ELR (cell line): ENCODE data around the gene TMEM240.
"Not testable (repeated sequence)": the region's sequence is repeated elsewhere in the genome, so short reads cannot be mapped to it uniquely, and the experiment has no call there.

Experiments
- DNase-seq: peaks from one replicate; pipeline ENCODE4 v3.0.0-alpha.2; 2015; ENCODE audit warnings: low read depth

The TMEM240 gene

GRCh38 chr1:1557688-1558087 is 17.3 kb upstream of the TMEM240 start:
- DNase-seq = not testable (repeated sequence)

- not testable (repeated sequence) for DNase-seq
Observed at GRCh38 chr1:1556961-1557360, 16.5 kb upstream of the TMEM240 start.

GRCh38 chr1:1556505-1556904 is 16.1 kb upstream of the TMEM240 start:
- DNase-seq = no peak

DNA sequence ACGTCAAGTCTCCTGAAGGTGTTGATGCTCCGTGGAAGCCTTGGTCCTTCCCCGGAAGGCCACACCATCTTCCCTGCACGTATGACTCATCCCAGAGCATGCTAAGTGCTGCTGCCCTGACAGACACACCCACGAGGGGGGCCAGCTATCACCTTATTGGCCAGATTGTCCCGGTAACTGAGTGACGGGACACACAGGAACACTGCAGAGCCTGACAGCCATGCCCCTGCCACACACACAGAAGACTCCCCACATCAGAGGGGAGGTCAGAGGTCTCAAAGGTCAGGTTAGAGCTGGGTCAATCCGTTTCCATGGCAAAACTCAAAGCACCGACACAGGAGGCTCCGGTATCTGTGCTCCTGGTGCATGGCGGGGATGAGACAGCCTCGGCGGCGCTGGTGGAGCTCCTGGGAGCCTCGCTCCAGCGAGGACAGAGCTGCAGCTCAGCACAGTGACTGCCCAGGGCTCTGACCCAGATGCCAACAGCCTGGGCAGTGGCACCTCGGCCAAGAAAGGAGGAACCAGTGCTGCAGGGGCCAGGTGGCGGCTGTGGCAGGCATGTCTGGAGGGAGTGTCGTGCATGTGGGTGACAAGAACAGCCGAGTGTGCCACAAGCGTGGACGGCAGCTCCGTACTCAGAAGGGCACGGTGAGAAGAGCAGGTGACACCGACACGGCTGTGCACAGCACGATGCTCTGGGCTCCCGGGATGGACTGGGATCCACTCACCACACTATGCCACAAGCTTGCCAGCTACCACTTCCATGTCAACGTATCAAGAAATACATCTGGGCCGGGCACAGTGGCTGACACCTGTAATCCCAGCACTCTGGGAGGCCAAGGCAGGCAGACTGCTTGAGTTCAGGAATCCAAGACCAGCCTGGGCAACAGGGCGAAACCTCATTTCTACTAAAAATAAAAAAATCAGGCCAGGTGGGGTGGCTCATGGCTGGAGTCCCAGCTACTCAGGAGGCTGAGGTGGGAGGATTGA is 14.8 kb upstream of the TMEM240 start:
- DNase-seq = peak; percentile 85

GRCh38 chr1:1554550-1554925 is 14.1 kb upstream of the TMEM240 start:
- no peak for DNase-seq

DNA sequence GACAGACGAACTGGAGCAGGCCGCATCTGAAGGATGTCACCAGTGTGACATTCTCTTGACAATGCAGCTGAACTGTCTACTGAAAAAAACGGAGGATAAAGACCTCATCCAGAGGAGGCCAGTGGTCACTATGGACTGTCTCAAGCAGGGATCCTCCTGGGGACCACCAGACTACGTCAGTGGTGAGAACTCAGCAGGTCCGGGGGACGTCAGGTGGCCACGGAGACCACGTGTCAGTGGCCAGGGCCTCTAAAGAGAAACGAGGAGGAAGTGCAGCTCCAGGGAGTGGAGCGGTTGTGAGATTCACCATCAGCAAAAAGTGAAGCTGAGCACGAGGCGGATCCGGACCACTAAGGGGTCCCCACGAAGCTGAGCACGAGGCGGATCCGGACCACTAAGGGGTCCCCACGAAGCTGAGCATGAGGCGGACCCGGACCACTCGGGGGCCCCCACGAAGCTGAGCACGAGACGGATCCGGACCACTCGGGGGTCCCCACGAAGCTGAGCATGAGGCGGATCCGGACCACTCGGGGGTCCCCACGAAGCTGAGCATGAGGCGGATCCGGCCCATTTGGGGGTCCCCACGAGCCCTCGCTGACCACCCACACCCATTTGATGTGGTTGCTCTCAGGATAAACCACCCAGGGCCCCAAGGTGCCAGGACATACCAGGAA is 13.5 kb upstream of the TMEM240 start:
- no peak for DNase-seq

GRCh38 chr1:1552263-1552639 is 11.8 kb upstream of the TMEM240 start:
- DNase-seq = no peak

DNA sequence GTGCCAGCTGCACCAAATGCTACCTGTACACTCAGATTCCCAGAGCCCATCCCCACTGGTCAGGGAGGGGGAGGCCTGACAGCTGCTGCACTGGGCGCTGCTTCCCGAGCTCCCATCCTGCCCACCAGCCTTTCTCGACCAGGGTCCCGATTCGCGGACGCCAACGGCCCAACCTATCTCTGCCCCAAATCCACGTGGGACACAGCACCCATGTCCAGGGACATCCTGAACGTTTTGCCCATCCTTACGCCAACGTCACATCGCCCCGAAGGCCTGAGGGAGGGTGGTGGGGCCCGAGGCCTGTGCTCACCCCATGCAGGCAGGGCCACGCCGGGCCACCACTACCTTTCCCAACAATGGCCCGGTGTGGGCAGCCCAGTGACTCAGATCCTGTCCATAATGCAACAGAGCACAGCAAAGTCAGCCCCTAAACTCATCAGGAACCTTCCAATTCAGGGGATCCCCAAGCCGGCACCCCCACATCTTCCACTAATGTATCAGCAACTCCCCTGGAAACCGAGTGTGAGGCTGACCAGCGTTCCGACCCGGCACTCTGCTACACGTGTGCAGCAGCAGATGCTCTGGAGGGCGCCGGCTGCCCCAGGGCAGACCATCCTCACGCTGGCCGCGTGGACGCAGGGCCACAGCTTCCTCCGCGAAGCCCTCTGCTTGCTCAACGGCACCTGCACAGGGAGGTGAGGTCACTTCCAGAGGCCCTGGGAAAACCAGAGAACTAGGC is 11.3 kb upstream of the TMEM240 start:
- no peak for DNase-seq

- DNase-seq = peak; percentile 38
Observed at GRCh38 chr1:1550591-1551432, 10.4 kb upstream of the TMEM240 start.

DNA sequence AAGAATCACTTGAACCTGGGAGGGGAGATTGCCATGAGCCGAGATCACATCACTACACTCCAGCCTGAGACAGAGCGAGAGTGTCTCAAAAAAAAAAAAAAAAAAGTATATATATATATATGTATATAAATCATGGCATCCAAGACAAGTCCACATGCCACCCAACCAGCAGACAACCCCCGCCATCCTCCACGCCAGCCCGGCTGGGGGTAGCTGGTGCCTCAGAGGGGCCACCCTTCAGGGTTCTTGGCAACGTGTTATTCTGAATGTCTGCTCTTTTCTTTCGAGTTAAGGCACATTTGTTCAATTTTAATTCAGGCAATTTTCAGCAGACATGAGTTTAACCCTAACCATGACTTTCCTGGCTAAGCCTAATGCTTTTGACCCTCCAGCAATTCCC is 9.7 kb upstream of the TMEM240 start:
- no peak for DNase-seq

DNA sequence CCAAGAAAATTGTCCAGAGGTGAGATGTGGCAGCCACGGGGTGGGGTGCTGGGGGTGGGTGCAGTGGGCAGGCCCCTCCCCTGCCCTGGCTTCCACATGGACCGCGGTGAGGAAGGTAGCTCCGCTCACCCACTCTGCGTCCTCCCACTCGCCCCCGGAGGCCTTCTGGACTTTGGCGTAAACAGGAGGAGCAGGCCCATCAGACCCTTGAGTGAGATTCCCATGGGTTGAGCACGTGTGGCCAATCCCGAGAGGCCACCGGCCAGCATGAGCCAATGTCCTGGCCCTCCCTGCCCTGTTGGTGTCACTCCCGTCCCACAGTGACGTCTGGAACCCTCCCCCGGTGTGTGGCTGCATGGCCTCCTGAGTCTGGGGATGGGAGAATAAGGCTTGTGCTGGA is 8.2 kb upstream of the TMEM240 start:
- DNase-seq = no peak

DNA sequence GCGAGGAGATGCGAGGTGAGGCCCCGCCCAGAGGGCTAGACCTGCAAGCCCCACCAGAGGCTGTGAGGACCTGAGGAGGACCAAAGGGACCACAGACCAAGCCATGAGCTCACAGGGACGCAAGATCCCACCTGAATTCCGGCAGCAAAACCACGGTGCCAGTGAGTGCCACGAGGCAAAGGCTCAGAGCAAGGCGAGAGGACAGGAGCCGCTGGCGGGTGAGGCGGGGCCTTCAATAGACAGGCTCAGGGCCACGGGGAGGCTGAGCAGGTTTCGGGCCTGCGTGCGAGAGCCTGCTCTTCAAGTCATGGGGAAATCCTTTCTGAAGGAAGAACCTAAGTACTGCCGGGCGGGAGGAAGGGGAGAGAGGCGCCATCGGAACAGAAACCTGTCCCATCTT is 7.1 kb upstream of the TMEM240 start:
- no peak for DNase-seq

- no peak for DNase-seq
Observed at GRCh38 chr1:1547011-1547410, 6.6 kb upstream of the TMEM240 start.

DNA sequence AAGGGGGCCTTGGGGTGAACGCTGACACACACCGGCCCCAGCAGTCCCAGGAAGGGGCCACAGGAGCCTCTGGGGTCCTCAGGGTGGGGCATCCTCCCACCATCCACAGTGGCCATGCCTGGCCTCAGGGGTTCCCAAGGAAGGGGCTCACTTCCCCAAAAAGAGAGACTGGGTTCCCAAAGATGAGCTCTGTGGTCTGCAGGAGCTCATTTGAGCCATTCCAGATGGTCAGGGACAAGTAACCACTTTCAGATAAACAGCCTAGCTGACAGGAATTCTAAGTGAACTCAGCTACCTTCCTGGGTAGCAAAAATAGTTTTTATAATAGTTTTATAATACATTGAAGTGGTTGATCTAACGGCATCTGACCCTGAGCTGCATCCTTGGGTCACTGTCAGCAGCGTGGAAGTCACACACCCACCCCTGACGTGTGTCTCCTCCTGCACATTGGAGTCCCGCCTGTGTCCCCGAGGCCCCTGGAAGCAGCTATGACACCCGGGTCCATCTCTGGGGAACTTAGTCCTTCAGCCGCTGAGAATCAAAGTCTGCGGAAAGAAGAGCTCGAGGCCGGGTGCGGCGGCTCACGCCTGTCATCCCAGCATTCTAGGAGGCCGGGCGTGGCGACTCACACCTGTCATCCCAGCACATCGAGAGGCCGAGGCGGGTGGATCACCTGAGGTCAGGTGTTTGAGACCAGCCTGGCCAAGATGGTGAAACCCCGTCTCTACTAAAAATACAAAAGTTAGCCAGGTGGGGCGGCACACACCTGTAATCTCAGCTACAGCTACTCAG is 5.7 kb upstream of the TMEM240 start:
- DNase-seq = no peak

DNA sequence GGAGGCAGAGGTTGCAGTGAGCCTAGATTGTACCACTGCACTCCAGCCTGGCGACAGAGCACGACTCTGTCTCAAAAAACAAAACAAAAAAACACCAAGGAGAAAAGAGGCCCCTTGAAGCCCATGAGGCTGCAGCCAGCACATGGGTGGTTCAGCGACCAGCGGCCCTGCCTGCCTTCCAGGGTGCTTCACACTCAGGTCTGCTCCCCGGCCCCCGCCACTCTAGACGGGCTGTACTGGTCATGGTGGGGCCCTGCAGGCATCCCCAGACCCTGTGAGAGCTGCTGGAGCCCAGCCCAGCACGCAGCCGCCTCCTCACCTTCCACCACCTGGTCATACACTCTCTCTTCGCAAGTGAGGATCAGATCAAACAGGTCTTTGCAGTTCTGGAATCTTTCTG is 4.1 kb upstream of the TMEM240 start:
- DNase-seq = no peak

GRCh38 chr1:1543706-1544099 is 3.3 kb upstream of the TMEM240 start:
- DNase-seq = no peak

DNA sequence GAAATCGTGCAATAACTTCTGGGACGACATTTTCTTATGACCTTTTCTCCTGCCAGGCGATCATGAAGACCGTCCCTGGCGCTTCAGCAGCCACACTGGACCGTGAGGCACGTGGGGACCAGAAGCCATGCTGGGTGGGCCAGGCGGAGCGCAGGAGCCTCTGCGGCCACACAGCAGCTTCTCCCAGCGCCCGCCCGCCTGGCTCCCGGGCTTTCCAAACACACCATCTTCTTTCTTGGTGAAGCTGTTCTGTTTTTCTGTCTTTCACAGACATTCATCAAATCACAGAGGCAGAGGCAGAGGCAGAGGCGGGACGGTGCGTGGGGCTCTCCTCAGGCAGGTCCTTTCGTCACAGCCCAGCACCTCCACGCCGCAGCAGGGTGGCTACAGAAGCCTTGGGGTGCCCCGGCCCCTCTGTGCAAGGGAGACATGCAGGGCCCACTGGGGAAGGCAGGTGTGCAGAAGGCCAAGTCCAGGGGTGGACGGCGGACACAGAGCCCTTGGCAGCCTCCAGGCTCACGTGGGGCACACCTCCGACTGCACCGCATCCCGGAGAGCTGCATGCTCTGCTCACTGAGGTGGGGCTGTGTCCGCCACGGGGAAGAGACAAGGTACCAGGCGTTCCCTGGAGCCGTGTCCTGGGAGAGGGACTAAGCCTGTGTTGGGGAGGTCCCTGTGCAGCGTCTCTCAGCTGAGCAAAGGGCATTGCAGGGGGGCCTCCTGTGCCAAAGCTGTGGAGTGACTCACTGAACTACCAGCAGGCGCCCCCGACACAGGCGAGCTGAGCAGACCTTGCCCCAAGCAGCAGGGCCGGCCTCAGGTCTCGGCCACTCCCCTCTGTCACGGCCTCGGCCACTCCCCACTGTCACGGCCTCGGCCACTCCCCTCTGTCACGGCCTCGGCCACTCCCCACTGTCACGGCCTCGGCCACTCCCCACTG is 2.6 kb upstream of the TMEM240 start:
- no peak for DNase-seq

DNA sequence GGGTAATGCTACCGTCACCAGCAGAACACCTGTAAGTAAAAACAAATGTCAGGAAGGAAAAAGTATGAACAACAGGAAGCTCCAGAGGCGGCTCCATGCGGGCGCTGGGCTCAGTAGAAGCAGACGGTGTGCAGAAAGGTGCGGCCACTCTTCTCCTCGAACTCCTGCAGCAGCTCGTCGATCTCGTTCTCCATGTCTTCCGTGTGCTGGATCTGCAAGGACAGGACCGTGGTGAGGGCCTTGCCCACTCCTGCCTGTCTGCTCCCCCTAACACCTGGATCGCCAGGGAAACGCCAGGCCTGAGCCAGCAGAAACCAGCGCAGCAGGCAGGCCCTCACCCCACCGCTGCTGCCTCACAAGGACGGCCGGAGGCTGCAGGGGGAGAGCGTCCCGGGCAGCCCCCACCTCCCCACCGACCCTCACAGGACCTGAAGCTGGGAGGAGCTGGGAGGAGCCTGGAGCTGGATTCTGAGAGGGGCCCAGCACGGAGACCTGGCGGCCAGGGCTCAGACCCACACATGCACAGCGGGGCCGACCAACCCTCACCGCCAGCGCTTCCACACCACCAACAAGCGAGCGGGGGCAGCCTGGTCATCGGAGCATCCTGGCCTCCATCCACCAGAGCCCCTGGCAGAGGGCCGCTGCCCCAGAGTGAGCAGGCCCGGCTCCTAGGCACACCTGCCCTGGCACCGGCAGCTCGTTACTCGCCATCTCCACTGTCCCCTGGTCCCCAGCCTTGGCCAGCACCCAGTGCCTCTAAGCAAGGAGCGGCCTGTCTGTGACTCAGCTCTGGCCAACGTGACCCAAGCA is 1.7 kb upstream of the TMEM240 start:
- no peak for DNase-seq
